ENCODE data around the gene ZSCAN31.

- TF ChIP-seq CTCF (IDR thresholded peaks at IDR 0.05 in 4 of 5, conservative IDR thresholded peaks at IDR 0.05 in 1 of 5) (no peak), POLR2A (IDR thresholded peaks at IDR 0.05) (no peak)
Observed at GRCh38 chr6:28296520-28297060, 39.4 kb downstream of the ZSCAN31 start.

All from gastrocnemius medialis (tissue), 4 donors.